GM19025 (cell line): Measurements from ENCODE around the gene OCA2.
"Not testable (repeated sequence)": the region's sequence is repeated elsewhere in the genome, so short reads cannot be mapped to it uniquely, and the experiment has no call there.

ENCODE experiments used
- ATAC-seq: cut with Tn5 transposase; IDR thresholded peaks from one replicate; pipeline ENCODE4 v1.9.1; 2021; ENCODE audit warnings: mild to moderate bottlenecking, low read depth, moderate library complexity; ENCODE audit not compliant: unreplicated experiment

The OCA2 gene

GRCh38 chr15:28098766-28099554 is at the start of gene OCA2:
OCA2 (minus strand) TSS chr15:28099315; CDS start chr15:28081874, 17,441 bp downstream.
- no peak for ATAC-seq

GRCh38 chr15:28147801-28148200 is 48.7 kb upstream of the OCA2 start:
- ATAC-seq: no peak

GRCh38 chr15:28145419-28145818 is 46.3 kb upstream of the OCA2 start:
- ATAC-seq: not testable (repeated sequence)

GRCh38 chr15:28140062-28140461 is 40.9 kb upstream of the OCA2 start:
- no peak for ATAC-seq

GRCh38 chr15:28137408-28138039 is 38.4 kb upstream of the OCA2 start:
- ATAC-seq: not testable (repeated sequence)

- ATAC-seq: peak; percentile 100
Observed at GRCh38 chr15:28136236-28136904, 37.3 kb upstream of the OCA2 start.

GRCh38 chr15:28133281-28133680 is 34.2 kb upstream of the OCA2 start:
- ATAC-seq: no peak

GRCh38 chr15:28132524-28133275 is 33.6 kb upstream of the OCA2 start:
- ATAC-seq: no peak

GRCh38 chr15:28131946-28132345 is 32.8 kb upstream of the OCA2 start:
- no peak for ATAC-seq

- no peak for ATAC-seq
Observed at GRCh38 chr15:28131400-28131799, 32.3 kb upstream of the OCA2 start.

- ATAC-seq: no peak
Observed at GRCh38 chr15:28130651-28131050, 31.5 kb upstream of the OCA2 start.

GRCh38 chr15:28129231-28129848 is 30.2 kb upstream of the OCA2 start:
- no peak for ATAC-seq

- ATAC-seq: no peak
Observed at GRCh38 chr15:28128031-28128430, 28.9 kb upstream of the OCA2 start.

GRCh38 chr15:28127036-28127435 is 27.9 kb upstream of the OCA2 start:
- no peak for ATAC-seq

GRCh38 chr15:28125673-28126651 is 26.8 kb upstream of the OCA2 start:
- no peak for ATAC-seq

GRCh38 chr15:28124841-28125240 is 25.7 kb upstream of the OCA2 start:
- ATAC-seq: no peak

GRCh38 chr15:28123408-28124023 is 24.4 kb upstream of the OCA2 start:
- ATAC-seq: peak; percentile 70

- ATAC-seq: no peak
Observed at GRCh38 chr15:28122038-28122949, 23.2 kb upstream of the OCA2 start.
